ENCODE results near the gene BRPF1.

The BRPF1 gene

DNA sequence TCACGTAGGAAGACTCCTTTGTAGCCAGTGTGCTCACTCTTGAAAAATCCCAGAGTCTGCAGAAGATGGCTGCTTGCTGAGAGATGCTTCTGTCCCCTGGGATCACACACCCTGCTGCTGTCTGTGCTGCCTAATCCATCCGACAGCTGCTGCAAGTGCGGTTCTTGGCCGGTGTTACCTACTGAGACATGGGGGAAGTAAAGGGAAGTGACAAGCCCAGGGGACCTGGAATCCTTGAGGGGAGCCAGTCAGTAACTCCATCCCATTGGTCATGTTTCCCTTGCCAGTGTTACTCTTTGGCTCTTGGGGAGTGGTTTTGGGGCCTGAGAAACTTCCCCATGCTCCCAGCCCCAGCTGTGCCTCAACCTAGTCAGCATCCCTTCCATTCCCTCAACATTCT, 36.2 kb upstream of the BRPF1 start:
- no peak for DNase-seq (ENCODE audit: low spot score)
- no peak for TF ChIP-seq CTCF (IDR thresholded peaks at IDR 0.05; ENCODE audit: extremely low read depth, insufficient read depth, missing control alignments)
- in situ Hi-C loops (cut with MboI; ENCODE audit: low pct_unique_long_range_greater_than_20kb, low sequenced_read_pairs, unreplicated experiment): no loop called here

DNA sequence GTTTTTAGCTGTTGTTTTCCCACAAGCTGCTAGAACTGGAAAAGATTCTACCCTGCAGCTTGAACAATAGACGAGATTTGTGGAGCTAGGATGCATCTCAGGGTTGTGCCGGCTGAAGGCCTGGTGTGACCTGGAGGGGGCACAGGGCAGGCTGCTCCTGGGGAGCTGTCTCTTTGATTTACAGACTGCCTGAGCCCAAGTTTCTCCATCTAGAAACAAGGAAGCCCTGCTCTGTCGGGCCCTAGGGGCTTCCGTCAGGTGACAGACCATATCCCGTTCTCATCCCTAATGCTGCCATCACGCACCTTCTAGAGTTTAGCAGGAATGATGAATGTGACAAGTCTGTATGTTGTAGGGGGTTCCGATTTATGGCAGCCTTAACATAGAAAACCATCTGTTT, 35.8 kb upstream of the BRPF1 start:
- no peak for TF ChIP-seq CTCF (IDR thresholded peaks at IDR 0.05; ENCODE audit: extremely low read depth, insufficient read depth, missing control alignments)
- no peak for DNase-seq (ENCODE audit: low spot score)
- in situ Hi-C loops (cut with MboI; ENCODE audit: low pct_unique_long_range_greater_than_20kb, low sequenced_read_pairs, unreplicated experiment): no loop called here

- no peak for TF ChIP-seq CTCF (IDR thresholded peaks at IDR 0.05; ENCODE audit: extremely low read depth, insufficient read depth, missing control alignments)
- DNase-seq (ENCODE audit: low spot score): no peak
- in situ Hi-C loops (cut with MboI; ENCODE audit: low pct_unique_long_range_greater_than_20kb, low sequenced_read_pairs, unreplicated experiment): no loop called here
Measured at GRCh38 chr3:9696480-9697220, 34.9 kb upstream of the BRPF1 start.

DNA sequence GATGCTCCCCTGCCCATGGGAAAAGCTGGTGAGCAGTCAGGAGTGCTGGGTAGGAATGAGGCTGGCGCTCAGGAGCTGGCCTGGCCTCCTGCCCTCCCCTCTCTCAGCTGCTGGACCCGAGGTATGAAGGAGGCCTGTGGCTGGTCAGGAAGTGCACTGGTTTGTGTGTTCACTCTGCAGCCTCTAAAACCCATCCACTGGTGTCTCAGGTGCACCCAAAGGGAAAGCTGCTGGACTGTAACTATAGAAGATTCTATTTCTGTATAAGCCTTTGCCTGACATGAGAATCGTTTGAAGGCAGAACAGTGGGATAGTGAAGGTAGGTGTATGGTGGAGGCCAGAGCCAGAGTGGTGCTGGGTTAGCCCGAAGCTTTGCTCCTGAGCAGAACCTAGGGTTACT, 33.6 kb upstream of the BRPF1 start:
- no peak for TF ChIP-seq CTCF (IDR thresholded peaks at IDR 0.05; ENCODE audit: extremely low read depth, insufficient read depth, missing control alignments)
- no peak for DNase-seq (ENCODE audit: low spot score)
- in situ Hi-C loops (cut with MboI; ENCODE audit: low pct_unique_long_range_greater_than_20kb, low sequenced_read_pairs, unreplicated experiment): no loop called here

- no peak for DNase-seq (ENCODE audit: low spot score)
- in situ Hi-C loops (cut with MboI; ENCODE audit: low pct_unique_long_range_greater_than_20kb, low sequenced_read_pairs, unreplicated experiment): no loop called here
- no peak for TF ChIP-seq CTCF (IDR thresholded peaks at IDR 0.05; ENCODE audit: extremely low read depth, insufficient read depth, missing control alignments)
Measured at GRCh38 chr3:9698293-9698692, 33.2 kb upstream of the BRPF1 start.

DNA sequence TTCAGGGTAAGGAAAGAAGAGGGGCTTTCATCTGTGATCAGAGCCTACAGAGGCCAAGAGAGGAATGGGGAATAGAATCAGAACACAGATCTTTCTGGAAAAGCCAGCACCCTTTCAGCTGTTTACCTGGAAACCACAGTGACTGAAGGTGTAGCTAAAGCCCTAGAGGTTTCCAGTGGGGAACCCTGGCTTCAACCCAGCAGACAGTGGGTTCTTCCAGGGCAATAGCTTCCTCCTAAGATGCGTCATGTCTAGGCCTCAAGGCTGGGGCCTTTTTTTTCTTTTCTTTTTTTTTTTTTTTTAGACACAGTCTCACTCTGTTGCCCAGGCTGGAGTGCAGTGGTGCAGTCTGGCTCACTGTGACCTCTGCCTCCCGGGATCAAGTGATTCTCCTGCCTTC, 31.0 kb upstream of the BRPF1 start:
- TF ChIP-seq CTCF (IDR thresholded peaks at IDR 0.05; ENCODE audit: extremely low read depth, insufficient read depth, missing control alignments): no peak
- in situ Hi-C loops (cut with MboI; ENCODE audit: low pct_unique_long_range_greater_than_20kb, low sequenced_read_pairs, unreplicated experiment): no loop called here
- DNase-seq (ENCODE audit: low spot score): no peak
